Muscle of arm (tissue), 14 donors: ENCODE data around the gene ZNF267. TPM values are rescaled to one million over a fixed set of nuclear protein-coding genes. Genes with fewer than 3 reads are reported as not detected.
A peak's percentile ranks its signal among the peaks of the same experiment; 100 is the strongest.
"Not testable (repeated sequence)": the region's sequence is repeated elsewhere in the genome, so short reads cannot be mapped to it uniquely, and the experiment has no call there.

Experiments used
- DNase-seq: peaks from one replicate; pipeline ENCODE4 v3.0.0-alpha.2; 2013
- long read RNA-seq, 11 donors: transcript quantifications; one replicate each; lab custom pipeline, GENCODE V29; 2026
- polyA plus RNA-seq, 12 donors: library from polyadenylated mRNA; unstranded; fragments of 120-200 nt; gene quantifications; one replicate each; pipeline ENCODE4 v1.2.1, GENCODE V29; 2013; ENCODE audit not compliant: insufficient read length in 12 of 12

The ZNF267 gene
- 10 to 100 TPM in 2 of 12 donors, 1 to 10 TPM in 9, not detected in 1; 7.5 to 11.4 (median 9.3) TPM for polyA plus RNA-seq
- long read RNA-seq, donor 1, full-length matches to known transcripts: 9 of 9 reads
- long read RNA-seq, donor 1, partial matches to known transcripts: 0 of 9 reads
- long read RNA-seq, donor 1, other reads (novel, unspliced or antisense): 0 of 9 reads
- long read RNA-seq, donor 2, full-length matches to known transcripts: 5 of 5 reads
- long read RNA-seq, donor 2, partial matches to known transcripts: 0 of 5 reads
- long read RNA-seq, donor 2, other reads (novel, unspliced or antisense): 0 of 5 reads
- long read RNA-seq, donor 3, full-length matches to known transcripts: 3 of 3 reads
- long read RNA-seq, donor 3, partial matches to known transcripts: 0 of 3 reads
- long read RNA-seq, donor 3, other reads (novel, unspliced or antisense): 0 of 3 reads
- long read RNA-seq, donor 4, partial matches to known transcripts: 0 of 4 reads
- long read RNA-seq, donor 4, other reads (novel, unspliced or antisense): 0 of 4 reads
- long read RNA-seq, donor 5, full-length matches to known transcripts: 4 of 4 reads
- long read RNA-seq, donor 5, partial matches to known transcripts: 0 of 4 reads
- long read RNA-seq, donor 5, other reads (novel, unspliced or antisense): 0 of 4 reads
- long read RNA-seq, donor 6, full-length matches to known transcripts: 2 of 2 reads
- long read RNA-seq, donor 6, partial matches to known transcripts: 0 of 2 reads
- long read RNA-seq, donor 6, other reads (novel, unspliced or antisense): 0 of 2 reads
- long read RNA-seq, donor 7, full-length matches to known transcripts: 1 of 1 reads
- long read RNA-seq, donor 7, partial matches to known transcripts: 0 of 1 reads
- long read RNA-seq, donor 7, other reads (novel, unspliced or antisense): 0 of 1 reads
- long read RNA-seq, donor 8, partial matches to known transcripts: 0 of 3 reads
- long read RNA-seq, donor 8, other reads (novel, unspliced or antisense): 0 of 3 reads
- long read RNA-seq, donor 9, full-length matches to known transcripts: 5 of 5 reads
- long read RNA-seq, donor 9, partial matches to known transcripts: 0 of 5 reads
- long read RNA-seq, donor 9, other reads (novel, unspliced or antisense): 0 of 5 reads
- long read RNA-seq, donor 10, partial matches to known transcripts: 0 of 2 reads
- long read RNA-seq, donor 10, other reads (novel, unspliced or antisense): 0 of 2 reads
- long read RNA-seq, donor 11, full-length matches to known transcripts: 7 of 7 reads
- long read RNA-seq, donor 11, partial matches to known transcripts: 0 of 7 reads
- long read RNA-seq, donor 11, other reads (novel, unspliced or antisense): 0 of 7 reads

GRCh38 chr16:31873556-31874365 lies at the start of gene ZNF267:
Gene ZNF267 (plus strand): TSS chr16:31873807. CDS start chr16:31873967, 160 bp downstream.
- peak; percentile 95 for DNase-seq

DNA sequence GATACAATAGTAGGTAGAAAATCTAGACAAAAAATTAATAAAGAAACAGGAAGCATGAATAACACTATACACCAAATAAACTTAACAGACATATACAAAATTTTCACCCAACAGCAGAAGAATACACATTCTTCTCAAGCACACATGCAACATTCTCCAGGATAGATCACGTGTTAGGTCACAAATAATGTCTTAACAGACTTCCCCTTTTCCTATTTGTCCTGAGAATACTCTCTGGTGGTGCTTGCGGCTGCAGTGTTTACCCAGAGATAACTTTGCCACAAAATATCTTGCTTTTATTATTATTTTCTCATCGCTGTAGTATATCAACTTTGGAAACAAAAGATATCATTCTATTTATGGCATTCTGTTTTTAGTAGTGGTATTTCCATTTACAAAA lies 40.6 kb upstream of the ZNF267 start:
- DNase-seq: no peak

DNA sequence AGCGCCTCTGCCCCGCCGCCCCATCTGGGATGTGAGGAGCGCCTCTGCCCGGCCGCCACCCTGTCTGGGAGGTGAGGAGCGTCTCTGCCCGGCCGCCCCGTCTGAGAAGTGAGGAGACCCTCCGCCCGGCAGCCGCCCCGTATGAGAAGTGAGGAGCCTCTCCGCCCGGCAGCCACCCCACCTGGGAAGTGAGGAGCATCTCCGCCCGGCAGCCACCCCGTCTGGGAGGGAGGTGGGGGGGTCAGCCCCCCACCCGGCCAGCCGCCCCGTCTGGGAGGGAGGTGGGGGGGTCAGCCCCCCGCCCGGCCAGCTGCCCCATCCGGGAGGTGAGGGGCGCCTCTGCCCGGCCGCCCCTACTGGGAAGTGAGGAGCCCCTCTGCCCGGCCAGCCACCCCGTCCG lies 37.2 kb upstream of the ZNF267 start:
- DNase-seq: not testable (repeated sequence)

DNA sequence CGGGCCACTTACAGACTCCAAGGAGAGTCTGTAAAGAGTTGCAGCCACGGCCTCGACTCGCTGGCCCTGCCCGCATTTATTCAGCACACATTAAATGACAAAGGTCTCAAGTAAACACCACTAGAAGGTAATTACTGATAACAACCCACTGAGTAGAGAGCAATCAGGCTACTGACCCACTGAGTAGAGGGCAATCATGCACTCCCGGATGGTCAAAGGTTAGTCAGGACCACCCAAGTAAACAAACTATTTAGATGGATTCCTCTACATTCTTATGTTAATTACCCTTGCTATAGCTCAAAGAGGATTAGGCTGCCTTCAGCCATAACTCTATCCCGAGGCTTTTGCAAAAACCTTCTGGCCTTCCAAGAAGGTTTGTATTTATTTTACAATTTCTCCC lies 30.7 kb upstream of the ZNF267 start:
- DNase-seq: no peak

- not testable (repeated sequence) for DNase-seq
Measured at GRCh38 chr16:31848572-31848971, 25.0 kb upstream of the ZNF267 start.

- no peak for DNase-seq
Measured at GRCh38 chr16:31853291-31853690, 20.3 kb upstream of the ZNF267 start.

GRCh38 chr16:31860508-31860907 lies 13.1 kb upstream of the ZNF267 start:
- no peak for DNase-seq

- no peak for DNase-seq
Measured at GRCh38 chr16:31861455-31861854, 12.2 kb upstream of the ZNF267 start.

DNA sequence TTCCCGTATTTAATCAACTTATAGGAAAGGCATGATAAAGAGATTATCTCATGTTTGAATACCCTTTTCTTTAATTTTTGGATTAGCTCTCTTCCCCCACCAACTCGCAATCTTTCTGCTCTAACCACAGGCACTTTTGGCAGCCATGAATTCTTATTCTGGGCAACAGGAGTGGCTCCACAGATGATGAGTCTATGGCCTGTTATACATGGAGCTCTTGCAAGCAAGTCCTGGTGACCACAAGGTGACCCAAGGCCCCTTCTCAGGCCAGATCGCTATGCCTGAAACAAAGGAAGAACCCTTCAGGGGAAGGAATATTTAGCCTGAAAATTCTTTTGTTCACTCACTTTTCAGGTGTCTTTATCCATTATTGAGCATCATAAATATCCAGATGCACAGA lies 10.8 kb upstream of the ZNF267 start:
- no peak for DNase-seq

DNA sequence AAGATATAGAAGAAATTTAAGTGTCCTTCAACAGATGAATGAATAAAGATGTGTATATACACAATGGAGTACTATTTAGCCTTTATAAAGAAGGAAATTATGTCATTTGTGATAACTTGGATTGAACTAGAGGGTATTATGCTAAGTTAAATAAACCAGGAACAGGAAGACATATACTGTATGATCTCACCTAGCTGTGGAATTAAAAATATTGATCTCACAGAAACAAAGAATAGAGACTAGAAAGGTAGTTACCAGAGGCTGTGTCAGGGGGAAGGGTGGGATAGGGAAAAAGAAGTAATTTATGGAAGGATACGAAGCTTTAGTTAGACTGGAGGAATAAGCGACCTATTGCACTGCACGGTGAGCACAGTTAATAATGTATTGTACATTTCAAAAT lies 5.4 kb upstream of the ZNF267 start:
- no peak for DNase-seq

DNA sequence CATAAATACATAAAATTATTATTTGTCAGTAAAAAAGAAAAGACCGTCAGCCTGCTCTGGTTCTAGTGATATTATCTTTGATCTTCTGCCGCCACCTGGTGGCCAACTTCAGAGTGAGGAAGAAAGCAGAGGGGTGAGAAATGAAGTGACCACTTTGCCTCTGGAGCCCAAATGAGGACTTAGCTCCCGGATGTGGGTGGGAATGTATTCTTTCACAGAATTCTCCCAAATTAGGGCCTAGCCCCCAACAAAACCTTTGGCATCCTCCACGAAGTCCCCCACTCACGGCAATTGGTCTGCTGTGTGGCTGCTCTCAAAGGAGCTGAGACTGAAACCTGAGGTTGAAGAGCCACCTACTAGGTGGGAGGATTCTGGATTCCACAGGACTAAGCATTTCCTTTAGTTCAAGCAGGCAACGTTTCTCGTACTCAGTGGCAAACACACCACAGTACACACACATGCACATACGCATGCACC lies 4.9 kb upstream of the ZNF267 start:
- DNase-seq: peak; percentile 81

DNA sequence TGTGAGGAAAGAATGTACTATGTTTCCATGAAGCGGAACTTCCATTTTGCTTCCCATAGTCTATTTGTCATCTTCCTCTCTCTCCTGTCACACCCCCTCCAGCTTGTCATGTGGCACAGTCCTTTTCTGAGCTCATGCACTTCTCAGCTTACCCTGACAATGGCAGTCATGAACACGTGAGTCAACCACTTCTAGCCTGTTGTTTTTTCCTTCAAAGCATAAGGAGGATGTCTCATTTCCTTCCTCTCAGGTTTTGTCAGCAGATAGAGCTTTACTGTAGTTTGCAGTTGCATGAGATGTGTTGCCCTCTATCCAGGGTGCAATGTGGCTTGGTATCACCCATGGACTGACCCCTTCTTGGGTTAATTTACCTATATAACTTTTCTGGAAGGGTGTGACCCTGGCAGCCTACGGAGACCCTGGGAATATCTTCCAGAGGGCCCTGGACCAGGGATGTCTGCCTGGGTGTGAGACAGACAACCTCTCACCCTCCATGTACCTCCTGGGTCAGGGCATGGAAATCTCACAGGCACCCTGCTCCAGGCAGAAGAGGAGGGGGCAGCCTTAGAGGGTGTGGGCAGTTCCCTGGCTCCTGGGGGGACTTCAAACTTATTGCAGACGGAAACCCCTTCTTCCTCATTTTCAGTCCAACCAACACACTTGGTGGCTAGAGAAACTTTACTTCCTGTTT lies 4.0 kb upstream of the ZNF267 start:
- DNase-seq: peak; percentile 20

DNA sequence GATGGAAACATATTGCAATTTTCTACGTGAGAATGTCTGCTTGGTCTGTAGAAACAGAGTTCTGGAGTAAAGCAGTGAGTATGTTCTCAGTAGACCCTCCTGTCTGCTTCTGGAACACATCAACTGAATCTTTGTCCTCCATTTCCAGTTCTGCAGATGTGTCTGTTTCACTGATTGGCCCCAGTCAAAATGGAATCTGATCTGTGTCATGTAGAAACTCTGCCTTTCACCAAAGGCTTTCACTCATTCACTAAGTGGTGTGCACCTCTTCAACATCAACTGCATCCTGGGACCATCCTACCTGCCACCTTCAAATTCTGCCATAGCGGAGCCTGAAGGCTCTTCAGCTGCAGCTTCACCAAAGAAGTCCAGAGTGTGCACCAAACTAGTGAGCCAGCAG lies 2.8 kb upstream of the ZNF267 start:
- DNase-seq: no peak

DNA sequence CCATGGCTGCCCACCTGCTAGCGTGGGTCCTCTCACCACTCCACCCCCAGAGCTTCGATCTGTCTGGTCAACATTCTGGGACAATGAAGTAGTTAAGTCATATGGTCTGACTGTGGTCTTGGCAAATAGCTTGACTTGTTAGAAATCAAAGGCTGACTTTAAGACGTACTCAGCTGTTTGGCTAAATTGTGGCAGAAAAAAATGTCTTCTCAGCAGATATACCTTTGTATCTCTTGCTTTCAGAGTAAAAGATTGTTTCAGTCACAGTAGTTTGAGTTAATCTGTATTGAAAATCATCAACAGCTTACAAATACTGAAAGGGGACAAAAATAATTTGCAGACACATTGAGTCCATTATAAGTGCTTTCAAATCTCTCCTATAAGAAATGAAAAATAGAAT lies 2.1 kb upstream of the ZNF267 start:
- DNase-seq: no peak

GRCh38 chr16:31872201-31872600 lies 1.4 kb upstream of the ZNF267 start:
- no peak for DNase-seq

- DNase-seq: peak; percentile 27
Measured at GRCh38 chr16:31874366-31875111, 932 bp downstream of the ZNF267 start.

DNA sequence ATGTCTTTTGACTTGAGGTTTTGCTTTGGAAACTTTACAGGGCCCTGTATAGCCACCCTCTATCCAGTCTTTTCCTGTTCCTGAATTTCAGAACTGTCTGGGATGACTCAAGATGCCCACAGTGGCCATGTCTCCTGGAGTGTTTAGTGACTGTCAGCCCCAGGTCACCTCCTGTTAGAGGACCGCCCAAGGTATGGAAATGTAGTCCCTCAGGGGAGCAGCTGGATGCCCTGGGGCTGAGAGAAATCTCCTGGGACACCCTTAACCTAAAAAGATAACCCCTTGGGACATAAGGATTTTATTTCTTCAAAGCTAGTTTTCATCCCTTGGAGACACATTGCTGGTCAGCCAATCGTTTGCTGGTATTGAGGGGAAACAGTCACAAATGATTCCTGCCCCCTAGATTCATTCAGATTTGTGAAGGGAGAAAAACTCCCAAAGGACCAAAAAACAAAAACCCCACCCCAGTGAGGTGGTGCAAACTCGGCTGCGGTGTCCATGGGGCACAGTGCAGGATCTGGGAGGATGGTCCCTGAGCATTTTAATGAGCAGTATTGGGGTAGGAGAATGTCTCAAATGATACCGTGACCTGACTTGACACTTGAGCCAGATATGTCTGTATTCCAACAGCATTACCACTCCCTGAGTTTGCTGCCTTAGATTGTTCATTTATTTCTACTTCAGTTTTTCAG lies 1.7 kb downstream of the ZNF267 start:
- DNase-seq: no peak

GRCh38 chr16:31875928-31876547 lies 2.4 kb downstream of the ZNF267 start:
- no peak for DNase-seq
